GM19467 (cell line): ENCODE results near the gene PLEKHD1.

ENCODE experiments used
- ATAC-seq: cut with Tn5 transposase; IDR thresholded peaks from one replicate; pipeline ENCODE4 v1.9.1; 2021; ENCODE audit warnings: mild to moderate bottlenecking, moderate library complexity; ENCODE audit not compliant: unreplicated experiment

The PLEKHD1 gene

GRCh38 chr14:69518289-69519101 is 34.0 kb downstream of the PLEKHD1 start:
- ATAC-seq: no peak

- no peak for ATAC-seq
Measured at GRCh38 chr14:69519204-69520100, 34.9 kb downstream of the PLEKHD1 start.

DNA sequence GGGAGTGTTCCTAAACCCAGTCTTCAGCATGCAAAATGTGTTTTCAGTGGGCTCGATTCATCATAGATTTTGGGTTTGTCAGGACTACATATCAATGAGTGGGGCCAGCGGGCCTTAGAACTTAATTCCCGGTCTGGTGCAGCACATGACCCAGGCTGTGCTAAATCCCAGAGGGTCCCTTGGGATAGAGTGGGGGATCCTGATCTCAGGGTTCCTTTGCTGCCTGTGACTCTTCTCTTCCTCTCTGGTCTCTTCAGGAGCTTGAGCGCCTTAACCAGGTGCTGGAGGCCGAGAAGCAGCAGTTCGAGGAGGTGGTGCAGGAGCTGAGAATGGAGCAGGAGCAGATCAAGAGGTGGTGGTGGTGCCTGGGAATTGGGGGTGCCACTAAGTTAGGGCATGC is 37.5 kb downstream of the PLEKHD1 start:
- ATAC-seq: no peak

- no peak for ATAC-seq
Measured at GRCh38 chr14:69525896-69526295, 41.4 kb downstream of the PLEKHD1 start.

DNA sequence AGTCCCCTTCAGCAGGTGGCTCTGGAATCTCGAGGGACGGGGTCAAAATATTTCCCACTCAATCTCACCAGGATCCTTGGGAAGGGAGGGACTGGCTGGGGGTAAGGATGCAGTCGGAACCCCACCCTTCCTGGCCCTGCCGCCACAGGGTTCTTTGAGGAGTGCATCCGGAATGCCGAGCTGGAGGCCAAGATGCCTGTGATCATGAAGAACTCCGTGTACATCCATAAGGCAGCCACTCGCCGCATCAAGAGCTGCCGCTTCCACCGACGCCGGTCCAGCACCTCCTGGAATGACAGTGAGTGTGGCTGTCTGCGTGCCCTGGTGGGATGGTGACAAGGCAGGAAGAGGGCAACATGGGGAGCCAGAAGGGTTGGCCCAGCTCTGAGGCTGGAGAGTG is 43.1 kb downstream of the PLEKHD1 start:
- no peak for ATAC-seq

- no peak for ATAC-seq
Measured at GRCh38 chr14:69528143-69528542, 43.6 kb downstream of the PLEKHD1 start.

- no peak for ATAC-seq
Measured at GRCh38 chr14:69528930-69529329, 44.4 kb downstream of the PLEKHD1 start.

GRCh38 chr14:69529563-69529962 is 45.0 kb downstream of the PLEKHD1 start:
- ATAC-seq: no peak

DNA sequence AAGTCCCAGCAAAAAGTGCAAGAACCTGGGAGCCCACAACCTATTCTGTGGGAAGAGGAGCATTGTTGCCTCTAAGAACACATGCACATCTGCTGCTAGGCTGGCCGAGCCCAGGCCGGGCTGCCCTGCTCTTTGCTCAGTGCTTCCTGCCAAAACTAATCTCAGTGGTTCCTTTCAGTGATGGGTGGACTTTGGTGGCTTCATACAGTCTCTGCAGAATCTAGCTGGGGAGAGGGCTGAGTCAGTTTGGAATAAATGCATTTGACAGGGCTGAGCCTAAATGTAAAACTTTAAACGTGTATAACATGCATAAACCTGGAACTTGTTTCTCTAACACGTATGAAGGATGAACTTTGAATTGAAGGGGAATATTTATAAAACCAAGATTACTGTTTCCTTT is 45.6 kb downstream of the PLEKHD1 start:
- no peak for ATAC-seq

- no peak for ATAC-seq
Measured at GRCh38 chr14:69531135-69531534, 46.6 kb downstream of the PLEKHD1 start.

- no peak for ATAC-seq
Measured at GRCh38 chr14:69532561-69533340, 48.2 kb downstream of the PLEKHD1 start.

DNA sequence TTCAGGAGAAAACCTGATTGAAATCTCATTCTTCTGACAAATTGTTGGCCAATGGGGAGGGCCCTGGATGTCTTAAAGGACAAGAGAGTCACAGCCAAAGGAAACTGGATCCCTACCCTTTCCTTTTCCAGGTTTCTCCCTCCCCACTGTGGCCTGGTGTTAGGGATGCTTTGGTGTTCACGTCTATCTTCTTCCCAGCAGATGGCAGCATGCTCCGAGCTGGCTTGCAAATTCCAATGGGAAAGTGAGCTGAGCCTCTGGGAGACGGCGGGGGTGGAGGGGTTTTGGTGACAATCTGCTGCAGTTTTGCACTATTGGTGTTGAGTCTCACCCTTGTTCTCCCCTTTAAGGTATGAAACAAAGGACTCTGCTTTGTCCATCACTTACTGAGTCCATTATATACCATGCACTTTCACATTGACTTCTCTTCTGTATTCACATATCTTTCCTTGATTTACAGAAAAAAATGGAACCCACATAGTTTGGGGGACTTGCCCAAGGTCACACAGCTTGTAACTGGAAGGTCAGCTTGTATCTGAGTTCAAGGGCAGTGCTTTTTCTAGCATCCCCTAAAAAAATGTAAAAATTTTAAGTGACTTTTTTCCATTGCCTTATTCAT is 50.8 kb downstream of the PLEKHD1 start:
- ATAC-seq: no peak

DNA sequence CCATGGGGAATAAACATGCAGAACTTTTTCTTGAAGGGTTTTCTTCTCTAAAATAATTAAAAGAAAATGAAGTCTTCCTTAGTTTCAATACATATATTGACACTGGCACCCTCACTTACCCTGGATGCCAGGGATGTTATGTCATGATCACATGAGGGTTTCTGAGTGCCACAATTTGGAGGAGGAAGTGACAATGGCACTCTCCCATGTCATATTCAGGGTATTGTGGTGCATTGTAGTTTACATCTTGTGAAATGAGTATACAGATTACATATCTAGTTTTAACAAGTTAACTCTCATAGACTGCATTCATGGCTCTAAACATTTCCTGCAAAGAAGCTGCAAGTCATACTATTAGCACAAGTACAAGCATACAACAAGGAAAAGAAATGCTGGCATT is 52.4 kb downstream of the PLEKHD1 start:
- no peak for ATAC-seq

DNA sequence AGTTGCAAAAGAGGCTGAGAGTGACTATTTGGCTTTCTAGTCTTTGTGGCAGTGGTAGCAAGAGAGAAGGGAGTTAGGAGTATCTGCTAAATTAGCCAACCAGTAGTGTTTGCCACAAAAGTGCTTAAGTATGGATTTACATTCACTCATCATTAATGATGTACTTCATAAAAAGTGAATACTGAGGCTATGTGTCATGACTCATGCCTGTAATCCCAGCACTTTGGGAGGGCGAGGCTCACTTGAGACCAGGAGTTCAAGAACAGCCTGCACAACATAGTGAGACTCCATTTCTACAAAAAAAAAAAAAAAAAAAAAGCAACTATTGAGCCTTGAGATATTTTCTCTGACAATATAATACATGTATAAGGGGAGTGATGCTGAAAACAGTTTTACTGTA is 53.4 kb downstream of the PLEKHD1 start:
- ATAC-seq: no peak

GRCh38 chr14:69538766-69539165 is 54.2 kb downstream of the PLEKHD1 start:
- no peak for ATAC-seq

DNA sequence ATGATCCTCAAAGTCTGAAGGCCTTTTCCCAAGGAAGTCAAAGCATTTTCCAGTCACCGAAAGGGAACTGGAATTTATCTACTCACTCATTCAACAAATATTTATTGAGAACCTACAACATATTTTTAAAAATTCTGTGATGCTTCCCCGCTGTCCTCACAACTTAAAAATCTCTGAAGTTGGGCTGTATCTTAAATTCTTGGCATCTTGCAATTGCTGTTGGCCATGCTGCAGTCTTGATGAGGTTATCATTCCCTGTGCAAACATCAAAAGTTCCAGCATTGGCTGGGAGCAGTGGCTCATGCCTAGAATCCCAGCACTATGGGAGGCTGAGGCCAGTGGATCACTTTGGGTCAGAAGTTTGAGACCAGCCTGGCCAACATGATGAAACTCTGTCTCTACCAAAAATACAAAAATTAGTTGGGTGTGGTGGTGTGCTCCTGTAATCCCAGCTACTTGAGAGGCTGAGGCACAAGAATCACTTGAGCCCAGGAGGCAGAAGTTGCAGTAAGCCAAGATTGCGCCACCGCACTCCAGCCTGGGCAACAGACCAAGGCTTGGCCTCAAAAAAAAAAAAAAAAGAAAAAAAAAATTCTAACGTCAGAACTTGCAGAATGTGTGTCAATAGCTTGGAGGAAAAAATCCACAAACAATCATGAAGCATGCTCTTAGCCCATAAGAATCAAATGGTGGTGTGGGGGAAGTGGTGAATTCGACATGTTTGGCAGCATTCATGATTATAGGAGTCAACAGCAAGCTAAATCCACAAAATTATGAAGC is 55.3 kb downstream of the PLEKHD1 start:
- no peak for ATAC-seq

DNA sequence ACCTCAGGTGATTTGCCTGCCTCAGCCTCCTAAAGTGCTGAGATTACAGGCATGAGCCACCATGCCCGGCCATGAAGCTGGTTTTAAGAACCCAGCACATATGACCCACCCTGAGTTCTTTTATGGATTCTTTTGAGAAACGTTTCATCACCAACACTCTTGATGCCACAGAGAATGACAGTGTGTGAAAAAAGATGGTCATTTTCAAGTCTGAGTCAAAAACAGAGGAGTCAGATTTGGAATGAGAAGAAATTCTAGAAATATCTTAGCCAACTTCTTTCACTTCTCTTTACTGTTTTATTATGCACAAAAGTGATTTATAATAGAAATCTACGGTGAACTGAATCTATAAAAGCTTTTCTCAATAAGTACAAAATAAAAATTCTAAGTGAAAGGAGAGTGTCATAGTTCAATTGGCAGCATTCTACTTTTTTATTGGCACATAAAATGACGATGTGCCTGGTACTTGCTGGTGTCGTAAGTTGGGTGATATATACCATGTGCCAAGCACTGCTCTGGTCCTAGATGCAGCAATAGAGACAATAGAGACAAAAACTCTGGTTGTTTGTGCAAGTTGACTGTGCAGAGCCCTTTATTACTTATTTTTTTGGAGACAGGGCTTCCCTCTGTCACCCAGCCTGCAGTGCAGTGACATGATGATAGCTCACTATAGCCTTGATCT is 56.3 kb downstream of the PLEKHD1 start:
- no peak for ATAC-seq

DNA sequence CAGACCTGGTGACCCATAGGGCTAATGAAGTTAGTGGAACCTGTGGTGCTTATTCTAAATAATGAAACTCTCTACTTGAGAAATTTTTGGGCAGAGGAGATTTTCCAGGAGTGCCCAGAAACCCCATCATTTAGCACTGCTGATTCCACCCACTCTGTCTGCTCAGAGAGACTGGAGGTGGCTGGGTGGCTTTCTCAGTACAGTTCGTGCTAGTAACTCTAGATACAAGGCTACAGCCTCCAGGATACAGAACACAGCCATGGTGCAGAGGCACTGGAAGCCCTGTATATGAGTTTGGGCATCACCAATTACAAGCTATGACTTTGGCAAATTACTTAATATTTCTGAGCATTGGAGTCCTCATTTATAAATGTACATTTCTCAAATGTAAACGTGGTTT is 57.8 kb downstream of the PLEKHD1 start:
- ATAC-seq: no peak

GRCh38 chr14:69543341-69544115 is 59.0 kb downstream of the PLEKHD1 start:
- ATAC-seq: no peak
